ENCODE results near the gene TNC. TPM values are rescaled to one million over a fixed set of nuclear protein-coding genes. Genes with fewer than 3 reads are reported as not detected.
A peak's percentile ranks its signal among the peaks of the same experiment; 100 is the strongest.

Gene TNC
- total and polyA plus RNA-seq, 11 donors: 0.53 to 98.7 (median 6.9) TPM

DNA sequence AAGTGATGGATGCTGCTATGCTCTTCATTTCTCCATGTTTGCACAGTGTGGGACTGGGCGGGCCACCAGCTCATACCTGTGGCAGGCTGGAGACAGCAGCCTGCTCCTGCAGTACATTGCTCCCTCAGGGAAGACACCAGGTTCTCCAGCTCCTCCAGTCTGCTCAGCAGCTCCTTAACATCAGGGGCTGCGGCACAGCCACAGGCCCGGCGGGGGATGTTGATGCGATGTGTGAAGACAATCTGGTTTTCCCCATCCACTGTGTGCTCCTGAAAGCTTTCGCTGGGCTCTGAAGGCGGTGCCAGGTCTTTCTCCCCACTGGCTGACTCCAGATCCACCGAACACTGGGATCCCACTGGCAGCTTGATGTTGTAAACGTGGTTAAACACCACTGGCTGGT lies 27.5 kb downstream of the TNC start:
- Histone ChIP-seq H3K36me3 (no peaks in the 10 kb centered on the region), H3K4me3 (no peak overlapping the region), H3K4me1 (no peaks in the 10 kb centered on the region), H3K27ac (peak overlapping the region in 1 of 12 donors; percentile 43), H3K9me3 (no peaks in the 10 kb centered on the region), H3K27me3 (no peaks in the 10 kb centered on the region)
- intact Hi-C loops (cut with DNase I): no loop called here
- ATAC-seq (no peak), DNase-seq (no peak)
- TF ChIP-seq POLR2A (IDR thresholded peaks at IDR 0.05): no peak
- TF ChIP-seq, protein P1, sequence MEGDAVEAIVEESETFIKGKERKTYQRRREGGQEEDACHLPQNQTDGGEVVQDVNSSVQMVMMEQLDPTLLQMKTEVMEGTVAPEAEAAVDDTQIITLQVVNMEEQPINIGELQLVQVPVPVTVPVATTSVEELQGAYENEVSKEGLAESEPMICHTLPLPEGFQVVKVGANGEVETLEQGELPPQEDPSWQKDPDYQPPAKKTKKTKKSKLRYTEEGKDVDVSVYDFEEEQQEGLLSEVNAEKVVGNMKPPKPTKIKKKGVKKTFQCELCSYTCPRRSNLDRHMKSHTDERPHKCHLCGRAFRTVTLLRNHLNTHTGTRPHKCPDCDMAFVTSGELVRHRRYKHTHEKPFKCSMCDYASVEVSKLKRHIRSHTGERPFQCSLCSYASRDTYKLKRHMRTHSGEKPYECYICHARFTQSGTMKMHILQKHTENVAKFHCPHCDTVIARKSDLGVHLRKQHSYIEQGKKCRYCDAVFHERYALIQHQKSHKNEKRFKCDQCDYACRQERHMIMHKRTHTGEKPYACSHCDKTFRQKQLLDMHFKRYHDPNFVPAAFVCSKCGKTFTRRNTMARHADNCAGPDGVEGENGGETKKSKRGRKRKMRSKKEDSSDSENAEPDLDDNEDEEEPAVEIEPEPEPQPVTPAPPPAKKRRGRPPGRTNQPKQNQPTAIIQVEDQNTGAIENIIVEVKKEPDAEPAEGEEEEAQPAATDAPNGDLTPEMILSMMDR (IDR thresholded peaks at IDR 0.05): no peak
- 87 to 89% (median 89%) methylated on average over 9 of the region's 9 CpGs for WGBS, 4 donors

GRCh38 chr9:115088860-115089259 lies 29.1 kb downstream of the TNC start:
- H3K9me3 ChIP-seq: no peaks in the 10 kb centered on the region
- intact Hi-C loops (cut with DNase I): no loop called here
- DNase-seq: no peak
- TF ChIP-seq POLR2A (IDR thresholded peaks at IDR 0.05): no peak
- TF ChIP-seq, protein P1 (IDR thresholded peaks at IDR 0.05): no peak
- H3K4me3 ChIP-seq: no peak overlapping the region
- no peaks in the 10 kb centered on the region for H3K27me3 ChIP-seq
- 90 to 100% (median 95%) methylated on average over 1 of the region's 1 CpG for WGBS, 4 donors
- H3K27ac ChIP-seq: no peak overlapping the region
- H3K4me1 ChIP-seq: no peaks in the 10 kb centered on the region
- no peak for ATAC-seq
- H3K36me3 ChIP-seq: no peaks in the 10 kb centered on the region

DNA sequence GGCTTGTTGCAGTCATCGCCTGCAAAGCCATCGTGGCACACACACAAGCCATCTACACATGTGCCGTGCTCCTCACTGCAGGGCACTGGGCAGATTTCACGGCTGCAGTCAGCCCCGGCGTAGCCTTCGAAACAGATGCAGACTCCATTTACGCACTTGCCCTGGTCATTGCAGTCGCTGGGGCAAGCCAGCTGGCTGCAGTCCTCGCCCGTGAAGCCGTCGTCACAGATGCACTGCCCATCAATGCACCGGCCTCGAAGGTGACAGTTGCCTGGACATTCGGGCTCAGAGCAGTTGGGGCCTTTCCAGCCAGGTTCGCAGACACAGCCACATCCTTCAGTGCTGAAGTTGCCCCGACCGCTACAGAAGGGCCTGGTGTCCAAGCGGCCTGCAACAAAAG lies 31.1 kb downstream of the TNC start:
- no peaks in the 10 kb centered on the region for H3K9me3 ChIP-seq
- no peak overlapping the region for H3K4me3 ChIP-seq
- no peaks in the 10 kb centered on the region for H3K27me3 ChIP-seq
- no peak for DNase-seq
- no peaks in the 10 kb centered on the region for H3K36me3 ChIP-seq
- peak overlapping the region in 1 of 12 donors; percentile 15 for H3K27ac ChIP-seq
- H3K4me1 ChIP-seq: no peaks in the 10 kb centered on the region
- TF ChIP-seq, protein P1 (IDR thresholded peaks at IDR 0.05): no peak
- no peak for TF ChIP-seq POLR2A (IDR thresholded peaks at IDR 0.05)
- ATAC-seq: peak in 1 of 4 donors; percentile 13
- intact Hi-C loops (cut with DNase I): no loop called here
- WGBS, 4 donors: 90 to 95% (median 93%) methylated on average over 10 to 20 of the region's 20 CpGs

GRCh38 chr9:115086461-115086860 lies 31.5 kb downstream of the TNC start:
- intact Hi-C loops (cut with DNase I): no loop called here
- 91 to 93% (median 92%) methylated on average over 18 to 19 of the region's 19 CpGs for WGBS, 4 donors
- H3K4me1 ChIP-seq: no peaks in the 10 kb centered on the region
- DNase-seq (no peak), ATAC-seq (peak in 1 of 4 donors; percentile 24)
- H3K27ac ChIP-seq: peak overlapping the region in 1 of 12 donors; percentile 15
- H3K9me3 ChIP-seq: no peaks in the 10 kb centered on the region
- no peak for TF ChIP-seq POLR2A (IDR thresholded peaks at IDR 0.05)
- TF ChIP-seq, protein P1 (IDR thresholded peaks at IDR 0.05): no peak
- no peaks in the 10 kb centered on the region for H3K27me3 ChIP-seq
- no peaks in the 10 kb centered on the region for H3K36me3 ChIP-seq
- no peak overlapping the region for H3K4me3 ChIP-seq

Data from heart left ventricle (tissue), 16 donors.